Prostate gland (tissue), 2 donors: ENCODE data around the gene TNRC18.

Source experiments
- CTCF ChIP-seq, 4 experiments: fragments of 200-600 bp in 2 of 4; fragments of 450-650 bp in 2 of 4; sonication (generic) in 2 of 4; IDR thresholded peaks; 1 replicate in 3 of 4; 2 replicates in 1 of 4; pipeline ENCODE4 v1.5.1; 2016 to 2019; ENCODE audit warnings: antibody characterized with exemption in 4 of 4, mild to moderate bottlenecking in 2 of 4, moderate library complexity in 2 of 4
- POLR2A ChIP-seq: fragments of 450-650 bp; IDR thresholded peaks from one replicate; pipeline ENCODE4 v1.6.1; 2016; ENCODE audit warnings: antibody characterized with exemption, mild to moderate bottlenecking
- POLR2AphosphoS5 ChIP-seq: sonication (generic); formaldehyde crosslinking; IDR thresholded peaks from one replicate; pipeline ENCODE4 v1.6.1; 2017; ENCODE audit warnings: antibody characterized with exemption

- no peak for TF ChIP-seq POLR2A
- TF ChIP-seq CTCF (IDR thresholded peaks at IDR 0.05): no peak
- TF ChIP-seq POLR2AphosphoS5: no peak
Measured at GRCh38 chr7:5360971-5361370, 62.7 kb downstream of the TNRC18 start.
